Stimulated activated CD4-positive, alpha-beta T cell treated with anti-CD3 and anti-CD28 coated beads, Interleukin-2, amount 100 ng/mL, for 24 hours (primary cell): ENCODE measurements around the gene LONP1.

Experiments
- DNase-seq, 2 donors: peaks; one replicate each; pipeline ENCODE4 v3.0.0-alpha.2; 2020

Gene LONP1

DNA sequence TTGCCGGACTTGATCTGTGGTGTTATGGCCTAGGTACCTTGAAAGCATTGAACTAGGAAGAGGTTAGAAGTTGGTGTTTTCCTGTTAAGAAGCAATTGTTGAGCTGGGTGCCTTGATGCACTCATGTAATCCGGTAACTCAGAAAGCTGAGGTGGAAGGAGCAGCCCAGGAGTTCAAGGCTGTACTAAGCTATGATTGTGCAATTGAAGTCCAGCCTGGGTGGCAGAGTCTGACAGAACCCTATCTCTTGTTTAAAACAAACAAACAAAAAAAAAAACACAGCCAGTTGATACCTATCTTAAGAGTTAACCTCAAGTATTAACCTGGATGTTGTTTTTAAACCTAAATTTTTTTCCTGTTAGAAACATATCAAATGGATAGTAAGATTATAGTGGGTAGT lies 77.7 kb downstream of the LONP1 start:
- DNase-seq: no peak
